Sigmoid colon (tissue), 7 donors: Measurements from ENCODE around the gene AMFR. TPM values are rescaled to one million over a fixed set of nuclear protein-coding genes. Genes with fewer than 3 reads are reported as not detected.

ENCODE experiments used
- DNase-seq: peaks from one replicate; pipeline ENCODE4 v3.0.0-alpha.2; 2019
- H3K27ac ChIP-seq, 4 donors: fragments of 200-600 bp; sonication (generic); one replicate each; pipeline ENCODE4 v1.5.1; 2016 to 2019; ENCODE audit warnings: mild to moderate bottlenecking in 1 of 4
- H3K27me3 ChIP-seq, 3 donors: fragments of 200-600 bp; sonication (generic); one replicate each; pipeline ENCODE4 v1.5.1; 2019; ENCODE audit warnings: mild to moderate bottlenecking in 1 of 3
- H3K36me3 ChIP-seq, 4 donors: fragments of 200-600 bp; sonication (generic); one replicate each; pipeline ENCODE4 v1.5.1; 2016 to 2019
- H3K4me1 ChIP-seq, 4 donors: fragments of 200-600 bp; sonication (generic); one replicate each; pipeline ENCODE4 v1.5.1; 2017 to 2019
- H3K4me3 ChIP-seq, 4 donors: fragments of 200-600 bp; sonication (generic); one replicate each; pipeline ENCODE4 v1.5.1; 2017 to 2019; ENCODE audit warnings: mild to moderate bottlenecking in 2 of 4, moderate library complexity in 1 of 4
- H3K9me3 ChIP-seq, 4 donors: fragments of 200-600 bp in 3 of 4; sonication (generic) in 3 of 4; one replicate each; pipeline versions ENCODE4 v1.5.1 to v1.6.1; 2013 to 2019
- CTCF ChIP-seq, 4 experiments: fragments of 450-650 bp in 3 of 4; fragments of 200-600 bp in 1 of 4; IDR thresholded peaks; one replicate each; pipeline ENCODE4 v1.5.1; 2016 to 2019; ENCODE audit warnings: antibody characterized with exemption in 4 of 4, mild to moderate bottlenecking in 3 of 4, moderate library complexity in 2 of 4
- EP300 ChIP-seq, 4 donors: sonication (generic); formaldehyde crosslinking; IDR thresholded peaks; one replicate each; pipeline ENCODE4 v1.6.1; 2017; ENCODE audit warnings: antibody characterized with exemption in 4 of 4
- POLR2A ChIP-seq, 2 donors: fragments of 450-650 bp; IDR thresholded peaks; one replicate each; pipeline ENCODE4 v1.6.1; 2016; ENCODE audit warnings: antibody characterized with exemption in 2 of 2, mild to moderate bottlenecking in 2 of 2, moderate library complexity in 2 of 2
- POLR2AphosphoS5 ChIP-seq, 4 donors: sonication (generic); formaldehyde crosslinking; IDR thresholded peaks; one replicate each; pipeline ENCODE4 v1.6.1; 2017; ENCODE audit warnings: antibody characterized with exemption in 4 of 4
- WGBS, 2 donors: extraction: QIAGEN DNeasy Blood & Tissue Kit; methylation state at CpG; one replicate each; pipeline ENCODE4 v1.1.7; 2013; 5-methylcytosine and 5-hydroxymethylcytosine counted together
- intact Hi-C: fragments of 100-400 bp; cut with DNase I; formaldehyde crosslinking; loops from one replicate; pipeline ENCODE4 v1.15.1; 2023
- polyA plus RNA-seq, 3 donors: library from polyadenylated mRNA; stranded (reverse); fragments of 200-250 nt; gene quantifications; one replicate each; pipeline ENCODE4 v1.2.3, GENCODE V29; 2013
- total RNA-seq, 4 donors: library from RNA; depleted of rRNA; stranded (reverse); fragments of >200 nt; gene quantifications; one replicate each; pipeline ENCODE4 v1.1.0, GENCODE V29; 2016
- donor health status: healthy with polysubstance abuse.
- donor health status: Bipolar disorder and iron deficiency.
- donor health status: healthy.

AMFR gene
- total and polyA plus RNA-seq, 7 donors = 22.4 to 201 (median 111) TPM

GRCh38 chr16:56360117-56361008 lies 65.0 kb downstream of the AMFR start:
- no peak overlapping the region for H3K4me3 ChIP-seq
- intact Hi-C loops = no loop called here
- H3K27ac ChIP-seq = peak overlapping the region in 1 of 4 donors; percentile 15
- DNase-seq = peak; percentile 53
- WGBS, 2 donors = 89 to 96% methylated on average over 15 of the region's 15 CpGs
- peaks cover 0 to 21% (median 15%) of the 10 kb centered on the region in 4 donors for H3K4me1 ChIP-seq
- H3K9me3 ChIP-seq = no peaks in the 10 kb centered on the region
- no peaks in the 10 kb centered on the region for H3K27me3 ChIP-seq
- TF ChIP-seq EP300 (IDR thresholded peaks at IDR 0.05) (no peak), CTCF (IDR thresholded peaks at IDR 0.05) (no peak), POLR2AphosphoS5 (IDR thresholded peaks at IDR 0.05) (no peak), POLR2A (IDR thresholded peaks at IDR 0.05) (no peak)
- H3K36me3 ChIP-seq = peaks cover 22 to 50% (median 27%) of the 10 kb centered on the region in 4 donors

GRCh38 chr16:56357765-56358322 lies 67.5 kb downstream of the AMFR start:
- H3K36me3 ChIP-seq = peaks cover 5 to 24% (median 11%) of the 10 kb centered on the region in 4 donors
- intact Hi-C loops = loop anchor here (2.0 kb wide), 1 partner anchor 413 kb away; no protein-coding TSS in a partner anchor
- peaks cover 0 to 21% (median 15%) of the 10 kb centered on the region in 4 donors for H3K4me1 ChIP-seq
- no peaks in the 10 kb centered on the region for H3K9me3 ChIP-seq
- DNase-seq = peak; percentile 65
- WGBS, 2 donors = 86 to 89% methylated on average over 13 of the region's 13 CpGs
- TF ChIP-seq EP300 (IDR thresholded peaks at IDR 0.05) (no peak), POLR2A (IDR thresholded peaks at IDR 0.05) (no peak), POLR2AphosphoS5 (IDR thresholded peaks at IDR 0.05) (peak in 1 of 4 donors; percentile 21), CTCF (IDR thresholded peaks at IDR 0.05) (no peak)
- H3K4me3 ChIP-seq = peak overlapping the region in 1 of 4 donors; percentile 54
- peak overlapping the region; percentile 62 to 75 (median 71) for H3K27ac ChIP-seq
- H3K27me3 ChIP-seq = no peaks in the 10 kb centered on the region

GRCh38 chr16:56357241-56357764 lies 68.0 kb downstream of the AMFR start:
- WGBS, 2 donors = 61 to 68% methylated on average over 13 of the region's 13 CpGs
- peaks cover 0 to 19% (median 5%) of the 10 kb centered on the region in 4 donors for H3K36me3 ChIP-seq
- intact Hi-C loops = loop anchor here (2.0 kb wide), 1 partner anchor 413 kb away; no protein-coding TSS in a partner anchor
- H3K4me3 ChIP-seq = peak overlapping the region; percentile 31 to 54 (median 49)
- no peak for TF ChIP-seq EP300 (IDR thresholded peaks at IDR 0.05)
- TF ChIP-seq POLR2AphosphoS5 (IDR thresholded peaks at IDR 0.05) = peak in 2 of 4 donors; percentile 3 to 12
- H3K27me3 ChIP-seq = no peaks in the 10 kb centered on the region
- DNase-seq = peak; percentile 66
- H3K4me1 ChIP-seq = peaks cover 0 to 21% (median 15%) of the 10 kb centered on the region in 4 donors
- H3K27ac ChIP-seq = peak overlapping the region; percentile 62 to 75 (median 71)
- no peaks in the 10 kb centered on the region for H3K9me3 ChIP-seq

- intact Hi-C loops = loop anchor here (2.0 kb wide), 1 partner anchor 412 kb away; no protein-coding TSS in a partner anchor
- H3K27me3 ChIP-seq = no peaks in the 10 kb centered on the region
- 2 to 3% methylated on average over 33 of the region's 33 CpGs for WGBS, 2 donors
- peaks cover 0 to 21% (median 15%) of the 10 kb centered on the region in 4 donors for H3K4me1 ChIP-seq
- H3K36me3 ChIP-seq = peaks cover 0 to 15% (median 0%) of the 10 kb centered on the region in 4 donors
- H3K27ac ChIP-seq = peak overlapping the region; percentile 62 to 75 (median 71)
- H3K9me3 ChIP-seq = no peaks in the 10 kb centered on the region
- peak in 2 of 4 donors; percentile 48 to 58 for TF ChIP-seq POLR2AphosphoS5 (IDR thresholded peaks at IDR 0.05)
- TF ChIP-seq EP300 (IDR thresholded peaks at IDR 0.05) = no peak
- peak; percentile 59 to 87 (median 80) for TF ChIP-seq CTCF (IDR thresholded peaks at IDR 0.05)
- peak; percentile 91 for DNase-seq
- H3K4me3 ChIP-seq = peak overlapping the region; percentile 31 to 54 (median 49)
These were observed 68.8 kb downstream of the AMFR start for GRCh38 chr16:56356276-56357240.
